Esophagus squamous epithelium (tissue), 4 donors: ENCODE results near the gene PXYLP1.

ENCODE experiments used
- POLR2A ChIP-seq, 4 donors: fragments of 450-650 bp; IDR thresholded peaks; one replicate each; pipeline ENCODE4 v1.6.1; 2017; ENCODE audit warnings: antibody characterized with exemption in 4 of 4, mild to moderate bottlenecking in 4 of 4, moderate library complexity in 3 of 4
- TF ChIP-seq, protein P1 (sequence below), 6 experiments: fragments of 450-650 bp in 4 of 6; fragments of 200-600 bp in 2 of 6; sonication (generic) in 2 of 6; IDR thresholded peaks; one replicate each; pipeline ENCODE4 v1.5.1; 2016 to 2019; ENCODE audit warnings: antibody characterized with exemption in 6 of 6, mild to moderate bottlenecking in 4 of 6, moderate library complexity in 4 of 6

DNA sequence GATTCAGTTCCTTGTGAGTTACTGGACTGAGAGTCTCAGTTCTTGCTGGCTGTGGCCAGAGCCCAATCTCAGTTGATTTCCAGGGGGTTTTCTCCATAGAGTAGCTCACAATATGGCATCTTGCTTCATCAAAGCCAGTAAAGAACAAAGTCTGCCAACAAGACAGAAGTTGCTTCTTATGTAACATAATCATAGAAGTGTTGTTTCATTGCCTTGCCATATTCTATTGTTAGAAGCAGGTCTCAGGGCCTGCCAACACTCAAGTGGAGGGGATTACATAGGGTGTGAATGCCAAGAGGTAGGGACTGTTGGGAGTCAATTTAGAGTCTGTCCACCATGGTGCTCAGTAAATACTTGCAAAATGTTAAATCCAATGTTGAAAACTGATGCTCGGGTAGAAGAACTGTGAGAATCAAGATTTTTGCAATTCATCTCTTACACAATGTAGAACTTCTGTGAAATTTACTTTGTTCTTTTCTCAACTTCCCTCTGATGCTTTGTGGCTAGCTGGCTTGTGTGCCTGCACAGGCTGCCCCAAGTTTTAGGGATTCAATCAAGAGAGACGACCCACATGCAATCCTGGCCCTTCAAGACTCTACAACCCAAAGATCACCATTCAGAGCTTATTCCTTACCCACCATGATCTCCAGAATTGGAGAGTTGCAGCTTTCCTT lies 13.3 kb upstream of the PXYLP1 start:
- TF ChIP-seq, protein P1, sequence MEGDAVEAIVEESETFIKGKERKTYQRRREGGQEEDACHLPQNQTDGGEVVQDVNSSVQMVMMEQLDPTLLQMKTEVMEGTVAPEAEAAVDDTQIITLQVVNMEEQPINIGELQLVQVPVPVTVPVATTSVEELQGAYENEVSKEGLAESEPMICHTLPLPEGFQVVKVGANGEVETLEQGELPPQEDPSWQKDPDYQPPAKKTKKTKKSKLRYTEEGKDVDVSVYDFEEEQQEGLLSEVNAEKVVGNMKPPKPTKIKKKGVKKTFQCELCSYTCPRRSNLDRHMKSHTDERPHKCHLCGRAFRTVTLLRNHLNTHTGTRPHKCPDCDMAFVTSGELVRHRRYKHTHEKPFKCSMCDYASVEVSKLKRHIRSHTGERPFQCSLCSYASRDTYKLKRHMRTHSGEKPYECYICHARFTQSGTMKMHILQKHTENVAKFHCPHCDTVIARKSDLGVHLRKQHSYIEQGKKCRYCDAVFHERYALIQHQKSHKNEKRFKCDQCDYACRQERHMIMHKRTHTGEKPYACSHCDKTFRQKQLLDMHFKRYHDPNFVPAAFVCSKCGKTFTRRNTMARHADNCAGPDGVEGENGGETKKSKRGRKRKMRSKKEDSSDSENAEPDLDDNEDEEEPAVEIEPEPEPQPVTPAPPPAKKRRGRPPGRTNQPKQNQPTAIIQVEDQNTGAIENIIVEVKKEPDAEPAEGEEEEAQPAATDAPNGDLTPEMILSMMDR (IDR thresholded peaks at IDR 0.05): no peak
- no peak for TF ChIP-seq POLR2A (IDR thresholded peaks at IDR 0.05)
